Measurements from ENCODE around the gene FHL3.

GRCh38 chr1:38030596-38031512 is 25.5 kb upstream of the FHL3 start:
- TF ChIP-seq EP300 (IDR thresholded peaks at IDR 0.05) (no peak), CTCF (IDR thresholded peaks at IDR 0.05) (no peak), POLR2A (IDR thresholded peaks at IDR 0.05) (no peak), POLR2AphosphoS5 (IDR thresholded peaks at IDR 0.05) (no peak)

Measured in stomach (tissue), 4 donors.